ENCODE data around the gene GHRL.

Gene GHRL

DNA sequence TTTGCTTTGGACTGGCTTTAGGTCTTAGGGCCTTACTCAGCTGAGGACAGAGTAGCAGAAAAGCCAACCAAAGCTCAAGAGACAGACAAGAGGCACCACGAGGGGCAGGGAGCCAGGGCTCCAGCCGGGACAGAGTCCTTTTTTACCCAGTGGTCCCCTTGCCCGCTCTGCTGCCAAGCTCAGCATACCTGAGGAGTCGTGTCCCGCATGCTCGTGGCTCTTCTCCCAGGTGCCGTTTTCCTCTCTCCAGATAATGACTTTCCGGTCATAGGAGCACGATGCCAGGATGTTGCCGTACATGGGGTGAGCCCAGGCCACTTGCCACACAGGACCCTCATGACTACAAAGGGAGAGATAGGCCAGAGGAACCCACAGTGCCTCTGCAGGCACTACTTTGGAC is 19.6 kb upstream of the GHRL start:
- Histone ChIP-seq H3K36me3 (peaks cover 77% of the 10 kb centered on the region), H3K27ac (peak overlapping the region; percentile 14), H3K4me3 (ENCODE audit: low read depth in 1 of 2, low read length in 1 of 2) (no peak overlapping the region), H3K4me1 (ENCODE audit: control insufficient read depth in 1 of 2, insufficient read depth in 1 of 2, low read depth in 1 of 2, low read length in 1 of 2) (peaks cover 0 to 9% of the 10 kb centered on the region in 2 experiments), H3K9me3 (no peaks in the 10 kb centered on the region), H3K27me3 (no peaks in the 10 kb centered on the region)
- TF ChIP-seq, protein P1, sequence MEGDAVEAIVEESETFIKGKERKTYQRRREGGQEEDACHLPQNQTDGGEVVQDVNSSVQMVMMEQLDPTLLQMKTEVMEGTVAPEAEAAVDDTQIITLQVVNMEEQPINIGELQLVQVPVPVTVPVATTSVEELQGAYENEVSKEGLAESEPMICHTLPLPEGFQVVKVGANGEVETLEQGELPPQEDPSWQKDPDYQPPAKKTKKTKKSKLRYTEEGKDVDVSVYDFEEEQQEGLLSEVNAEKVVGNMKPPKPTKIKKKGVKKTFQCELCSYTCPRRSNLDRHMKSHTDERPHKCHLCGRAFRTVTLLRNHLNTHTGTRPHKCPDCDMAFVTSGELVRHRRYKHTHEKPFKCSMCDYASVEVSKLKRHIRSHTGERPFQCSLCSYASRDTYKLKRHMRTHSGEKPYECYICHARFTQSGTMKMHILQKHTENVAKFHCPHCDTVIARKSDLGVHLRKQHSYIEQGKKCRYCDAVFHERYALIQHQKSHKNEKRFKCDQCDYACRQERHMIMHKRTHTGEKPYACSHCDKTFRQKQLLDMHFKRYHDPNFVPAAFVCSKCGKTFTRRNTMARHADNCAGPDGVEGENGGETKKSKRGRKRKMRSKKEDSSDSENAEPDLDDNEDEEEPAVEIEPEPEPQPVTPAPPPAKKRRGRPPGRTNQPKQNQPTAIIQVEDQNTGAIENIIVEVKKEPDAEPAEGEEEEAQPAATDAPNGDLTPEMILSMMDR (IDR thresholded peaks at IDR 0.05), result no peak

DNA sequence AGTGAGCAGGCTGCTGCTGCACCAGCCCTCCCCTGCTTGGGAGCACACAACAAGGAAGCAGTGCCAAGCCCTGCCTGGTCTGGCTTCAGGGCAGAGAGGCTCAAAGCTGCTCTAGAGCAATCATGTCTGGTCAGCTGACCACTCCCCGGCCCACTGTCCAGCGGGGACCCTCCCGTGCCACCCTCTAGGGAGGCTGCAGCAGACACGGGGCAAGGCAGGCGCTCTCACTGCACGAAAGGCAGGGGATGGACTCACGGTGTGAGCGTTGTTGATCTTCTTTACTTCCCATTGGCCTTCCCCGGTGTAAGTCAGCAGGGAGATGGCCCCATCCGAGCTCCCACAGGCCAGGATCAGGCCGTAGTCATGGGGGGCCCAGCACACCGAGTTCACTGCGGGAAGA is 19.0 kb upstream of the GHRL start:
- peaks cover 0 to 9% of the 10 kb centered on the region in 2 experiments for H3K4me1 ChIP-seq (ENCODE audit: control insufficient read depth in 1 of 2, insufficient read depth in 1 of 2, low read depth in 1 of 2, low read length in 1 of 2)
- H3K27ac ChIP-seq, result no peak overlapping the region
- H3K27me3 ChIP-seq, result no peaks in the 10 kb centered on the region
- H3K9me3 ChIP-seq, result no peaks in the 10 kb centered on the region
- TF ChIP-seq, protein P1 (IDR thresholded peaks at IDR 0.05), result no peak
- no peak overlapping the region for H3K4me3 ChIP-seq (ENCODE audit: low read depth in 1 of 2, low read length in 1 of 2)
- H3K36me3 ChIP-seq, result peaks cover 76% of the 10 kb centered on the region

DNA sequence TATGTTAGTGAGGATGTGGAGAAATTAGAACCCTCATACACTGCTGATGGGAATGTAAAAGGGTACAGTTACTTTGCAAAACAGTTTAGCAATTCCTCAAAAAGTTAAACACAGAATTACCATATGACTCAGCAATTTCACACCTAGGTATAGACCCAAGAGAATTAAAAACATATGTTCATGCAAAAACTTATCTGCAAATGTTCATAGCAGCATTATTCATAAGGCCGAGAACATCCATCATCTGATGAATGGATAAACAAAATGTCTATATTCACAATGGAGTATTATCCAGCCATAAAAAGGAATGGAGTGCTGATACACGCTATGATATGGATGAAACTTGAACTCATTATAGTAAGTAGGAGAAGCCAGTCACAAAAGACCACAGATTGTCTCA is 17.8 kb upstream of the GHRL start:
- Histone ChIP-seq H3K4me1 (ENCODE audit: control insufficient read depth in 1 of 2, insufficient read depth in 1 of 2, low read depth in 1 of 2, low read length in 1 of 2) (peaks cover 0 to 9% of the 10 kb centered on the region in 2 experiments), H3K36me3 (peaks cover 76% of the 10 kb centered on the region), H3K27me3 (no peaks in the 10 kb centered on the region), H3K4me3 (ENCODE audit: low read depth in 1 of 2, low read length in 1 of 2) (no peak overlapping the region), H3K9me3 (no peaks in the 10 kb centered on the region), H3K27ac (peak overlapping the region; percentile 32)
- TF ChIP-seq, protein P1 (IDR thresholded peaks at IDR 0.05), result no peak

DNA sequence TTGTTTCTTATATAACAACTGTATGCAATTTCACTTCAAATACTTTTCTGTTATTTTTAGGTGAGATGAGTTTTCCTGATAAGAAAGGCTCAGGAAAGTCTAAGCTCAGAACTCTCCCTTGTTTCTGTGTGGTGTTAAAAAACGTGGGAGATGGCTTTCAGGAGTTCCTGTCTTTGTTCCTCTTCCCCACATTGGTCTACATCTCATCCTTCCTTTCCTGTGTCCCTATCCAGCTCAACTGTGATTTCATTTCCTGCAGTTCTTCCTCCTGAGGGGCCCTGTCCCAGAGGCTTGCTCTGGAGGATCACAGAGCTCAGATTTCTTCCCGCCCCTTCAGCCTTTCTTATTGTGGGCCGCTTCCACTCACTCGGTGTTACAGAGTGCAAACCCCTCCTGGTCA is 17.0 kb upstream of the GHRL start:
- no peaks in the 10 kb centered on the region for H3K27me3 ChIP-seq
- H3K9me3 ChIP-seq, result no peaks in the 10 kb centered on the region
- TF ChIP-seq, protein P1 (IDR thresholded peaks at IDR 0.05), result no peak
- H3K36me3 ChIP-seq, result peaks cover 76% of the 10 kb centered on the region
- no peak overlapping the region for H3K4me3 ChIP-seq (ENCODE audit: low read depth in 1 of 2, low read length in 1 of 2)
- peaks cover 0 to 9% of the 10 kb centered on the region in 2 experiments for H3K4me1 ChIP-seq (ENCODE audit: control insufficient read depth in 1 of 2, insufficient read depth in 1 of 2, low read depth in 1 of 2, low read length in 1 of 2)
- no peak overlapping the region for H3K27ac ChIP-seq

DNA sequence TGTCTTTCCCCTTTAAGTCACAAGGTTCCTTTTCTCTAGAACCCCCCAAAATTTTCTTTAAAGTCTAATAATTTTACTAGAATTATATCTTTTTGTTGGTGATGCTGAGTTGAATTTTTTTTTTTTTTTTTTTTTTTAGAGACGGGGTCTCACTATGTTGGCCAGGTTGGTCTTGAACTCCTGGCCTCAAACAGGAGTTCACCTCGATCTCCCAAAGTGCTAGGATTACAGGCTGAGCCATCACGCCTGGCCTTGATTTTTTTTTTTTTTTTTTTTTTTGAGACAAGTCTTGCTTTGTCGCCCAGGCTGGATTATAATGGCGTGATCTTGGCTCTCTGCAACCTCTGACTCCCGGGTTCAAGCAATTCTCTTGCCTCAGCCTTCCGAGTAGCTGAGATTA is 15.9 kb upstream of the GHRL start:
- peaks cover 79% of the 10 kb centered on the region for H3K36me3 ChIP-seq

More for the DNA sequence above, 15.9 kb upstream of the GHRL start:
- TF ChIP-seq, protein P1 (IDR thresholded peaks at IDR 0.05), result no peak
- no peaks in the 10 kb centered on the region for H3K27me3 ChIP-seq
- H3K27ac ChIP-seq, result no peak overlapping the region
- H3K4me3 ChIP-seq (ENCODE audit: low read depth in 1 of 2, low read length in 1 of 2), result no peak overlapping the region
- peaks cover 0 to 9% of the 10 kb centered on the region in 2 experiments for H3K4me1 ChIP-seq (ENCODE audit: control insufficient read depth in 1 of 2, insufficient read depth in 1 of 2, low read depth in 1 of 2, low read length in 1 of 2)
- H3K9me3 ChIP-seq, result no peaks in the 10 kb centered on the region

All from neutrophil (primary cell).